RCC 7860 (cell line): Measurements from ENCODE around the gene RAPH1.

Experiments used
- DNase-seq: peaks from one replicate; pipeline ENCODE4 v3.0.0-alpha.2; 2015; ENCODE audit warnings: low spot score
- FAIRE-seq: peaks from 2 replicates; lab custom pipeline; 2012; peaks lifted over from hg19 to GRCh38; lab: Jason Lieb, UNC

RAPH1 gene

DNA sequence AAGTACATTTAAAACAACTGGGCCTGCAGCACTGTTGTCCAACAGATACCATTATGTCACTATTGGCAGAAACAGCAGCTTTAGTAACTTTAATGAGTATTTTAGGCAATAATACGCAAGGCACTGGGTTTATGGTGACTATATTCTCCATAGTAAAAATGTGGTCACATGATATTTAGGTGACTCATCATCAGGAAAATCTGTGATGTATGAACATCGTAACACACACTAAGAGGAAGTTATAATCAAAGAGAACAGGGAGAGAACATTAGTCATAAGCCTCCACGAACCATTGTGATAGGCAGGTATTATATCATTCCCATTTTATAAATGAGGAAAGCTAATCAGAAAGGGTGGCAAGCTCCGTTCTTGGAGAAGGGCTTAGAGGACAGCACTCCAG is 36.9 kb downstream of the RAPH1 start:
- peak; percentile 87 for FAIRE-seq
- peak; percentile 77 for DNase-seq

DNA sequence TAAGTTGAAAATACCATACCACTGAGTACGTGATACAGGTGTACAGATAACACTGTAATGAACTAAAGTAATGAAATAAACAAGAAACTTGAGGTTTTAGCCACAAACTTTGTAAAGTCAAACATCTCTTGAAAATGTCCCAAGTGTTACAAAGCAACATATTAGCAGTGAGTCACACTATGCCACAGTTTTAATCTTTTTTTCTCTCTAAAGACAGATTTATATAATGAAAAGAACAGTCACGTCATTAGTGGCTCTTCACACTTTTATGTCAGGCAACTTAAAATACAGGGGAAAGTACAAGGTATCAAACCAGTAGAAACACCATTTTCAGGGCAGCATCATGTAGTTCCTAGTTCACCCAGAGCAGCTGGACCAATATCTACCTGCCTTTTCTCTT is 42.1 kb downstream of the RAPH1 start:
- DNase-seq (peak; percentile 18), FAIRE-seq (no peak)

DNA sequence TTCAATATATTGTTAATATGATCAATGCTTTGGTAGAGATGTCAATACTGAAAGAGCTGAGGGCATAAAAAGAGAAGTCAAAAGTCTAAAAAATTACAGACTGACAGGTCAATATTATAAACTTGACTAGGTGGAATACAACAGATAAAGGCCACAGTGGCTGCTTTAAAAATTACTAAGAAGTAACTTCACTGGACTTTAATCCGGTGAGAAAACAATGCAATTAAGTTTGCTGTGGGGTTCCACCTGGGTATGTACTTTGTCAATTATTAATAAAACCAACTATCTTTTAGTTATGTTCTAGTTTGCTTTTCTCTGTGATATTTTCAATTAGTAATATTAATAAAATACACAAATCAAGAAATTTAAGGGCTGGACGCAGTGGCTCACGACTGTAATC is 44.7 kb downstream of the RAPH1 start:
- DNase-seq = no peak
- no peak for FAIRE-seq

DNA sequence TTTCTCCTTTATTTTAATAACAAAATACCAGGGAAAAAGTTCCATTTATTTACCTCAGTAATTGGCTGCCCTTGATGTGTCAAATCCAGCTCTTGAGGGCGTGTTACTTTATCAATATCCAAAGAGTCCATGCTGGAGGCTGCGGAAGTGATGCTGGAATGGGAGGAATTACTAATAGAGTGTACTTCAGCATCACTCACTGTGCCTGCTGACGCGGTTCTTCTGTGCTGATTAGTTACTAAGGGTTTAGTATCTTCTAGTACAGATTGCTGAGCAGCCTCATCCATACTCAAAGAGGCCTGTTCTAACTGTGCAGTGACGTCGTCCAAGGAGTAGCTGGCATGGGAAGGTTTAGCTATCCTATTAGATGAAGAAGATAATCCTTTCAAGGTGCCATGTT is 45.6 kb downstream of the RAPH1 start:
- DNase-seq (no peak), FAIRE-seq (no peak)

DNA sequence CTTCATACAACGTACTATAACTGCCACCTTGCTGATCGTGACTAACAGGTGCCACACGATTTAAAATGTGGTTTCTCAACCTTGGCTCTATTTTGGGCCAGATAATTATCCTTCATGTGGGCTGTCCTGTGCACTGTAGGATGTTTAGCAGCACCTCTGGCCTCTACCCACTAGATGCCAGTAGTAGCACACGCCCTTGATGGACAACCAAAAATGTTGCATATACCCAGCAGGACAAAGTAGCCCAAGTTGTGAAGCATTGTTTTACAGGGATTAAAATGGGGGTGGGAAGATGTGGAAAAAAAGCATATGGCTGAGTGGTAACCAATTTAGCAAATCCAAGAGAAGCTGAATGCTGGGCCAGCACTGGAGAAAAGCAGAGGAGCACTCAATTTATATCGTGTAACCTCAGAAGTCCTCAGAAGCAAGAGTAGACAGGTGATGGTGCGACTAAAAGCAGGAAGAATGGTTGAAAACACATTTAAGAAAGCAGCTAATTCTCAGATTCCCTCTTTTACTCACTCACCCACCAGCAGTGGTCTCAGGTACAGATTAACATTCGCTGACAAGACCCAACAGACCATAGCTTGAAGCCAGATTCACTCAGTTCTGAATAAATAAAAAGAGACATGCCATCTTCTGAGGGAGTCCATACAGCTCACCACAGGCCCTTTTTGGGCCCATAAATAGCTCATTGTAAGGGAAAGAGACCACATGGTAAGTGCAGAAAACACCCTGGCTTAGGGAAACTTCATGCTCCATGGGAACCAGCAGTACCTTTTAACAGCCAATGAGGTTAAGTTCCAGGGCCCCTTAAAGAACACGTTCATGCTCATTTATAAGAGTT is 50.6 kb downstream of the RAPH1 start:
- no peak for DNase-seq
- FAIRE-seq = no peak

DNA sequence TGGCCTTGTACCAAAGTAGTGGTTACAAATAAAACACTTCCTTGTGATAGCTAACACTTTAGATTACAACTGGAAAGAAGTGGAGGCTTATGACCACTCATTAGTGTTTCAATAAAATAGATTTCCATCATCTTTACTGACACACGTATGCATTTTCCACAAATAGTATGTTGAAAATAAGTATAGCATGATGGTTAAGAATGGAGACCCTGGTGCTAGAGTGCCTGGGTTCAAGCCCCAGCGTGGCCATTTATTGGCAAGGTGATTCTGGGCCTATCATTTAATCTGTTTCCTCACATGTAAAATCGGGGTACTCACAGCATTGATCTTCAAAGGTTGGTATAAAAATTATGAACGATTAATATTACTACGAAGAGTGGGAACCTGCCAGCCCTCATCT is 54.5 kb downstream of the RAPH1 start:
- FAIRE-seq (no peak), DNase-seq (no peak)

DNA sequence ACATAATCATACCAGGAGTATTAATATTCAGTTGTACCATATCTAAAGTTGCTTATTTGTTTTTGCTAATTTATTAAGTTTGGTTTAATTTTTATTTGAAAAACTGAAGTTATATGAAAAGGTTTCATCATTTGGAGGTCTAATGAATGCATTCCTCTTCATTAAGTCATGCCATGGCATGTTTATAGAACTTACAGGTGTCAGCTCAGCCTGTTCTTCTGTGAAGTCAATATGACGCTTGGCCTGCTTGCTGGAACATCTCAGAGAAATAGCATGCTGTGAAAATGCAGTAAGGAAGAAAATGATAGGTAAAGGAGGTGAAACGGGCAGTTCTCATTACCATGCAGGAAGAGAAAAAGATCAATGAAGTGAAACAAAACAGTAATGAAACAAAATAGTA is 58.2 kb downstream of the RAPH1 start:
- FAIRE-seq = no peak

DNA sequence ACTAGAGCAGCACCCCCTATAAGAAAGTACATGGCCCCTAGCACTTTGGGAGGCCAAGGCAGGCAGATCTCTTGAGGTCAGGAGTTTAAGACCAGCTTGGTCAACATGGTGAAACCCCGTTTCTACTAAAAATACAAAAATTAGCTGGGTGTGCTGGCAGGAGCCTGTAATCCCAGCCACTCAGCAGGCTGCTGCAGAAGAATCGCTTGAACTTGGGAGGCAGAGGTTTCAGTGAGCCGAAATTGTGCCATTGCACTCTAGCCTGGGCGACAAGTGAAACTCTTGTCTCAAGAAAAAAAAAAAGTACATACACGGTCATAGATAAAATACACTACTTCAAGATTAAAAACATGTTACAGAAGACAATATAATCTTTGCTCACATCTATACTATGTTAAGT is 63.8 kb downstream of the RAPH1 start:
- DNase-seq (no peak), FAIRE-seq (no peak)

More for the DNA sequence above, 58.2 kb downstream of the RAPH1 start:
- DNase-seq = no peak

DNA sequence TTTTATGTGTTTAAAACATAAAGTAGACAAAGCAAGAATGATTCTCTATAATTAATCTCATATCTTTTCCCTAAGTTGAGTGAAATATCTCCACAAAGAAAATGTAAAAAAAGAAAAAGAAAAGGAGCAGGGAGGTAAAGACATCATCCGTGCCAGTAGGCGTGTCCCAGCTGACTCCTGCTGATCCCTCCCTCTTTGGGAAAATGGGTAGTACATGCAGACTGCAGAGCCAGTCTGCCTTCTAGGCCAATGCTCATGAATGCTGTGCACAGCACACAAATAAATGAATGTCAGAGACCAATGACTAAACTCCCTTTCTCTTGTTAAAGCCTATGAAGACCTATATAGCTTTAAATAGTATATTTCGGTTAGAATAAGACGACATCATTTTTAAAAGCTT is 64.7 kb downstream of the RAPH1 start:
- DNase-seq (no peak), FAIRE-seq (no peak)

DNA sequence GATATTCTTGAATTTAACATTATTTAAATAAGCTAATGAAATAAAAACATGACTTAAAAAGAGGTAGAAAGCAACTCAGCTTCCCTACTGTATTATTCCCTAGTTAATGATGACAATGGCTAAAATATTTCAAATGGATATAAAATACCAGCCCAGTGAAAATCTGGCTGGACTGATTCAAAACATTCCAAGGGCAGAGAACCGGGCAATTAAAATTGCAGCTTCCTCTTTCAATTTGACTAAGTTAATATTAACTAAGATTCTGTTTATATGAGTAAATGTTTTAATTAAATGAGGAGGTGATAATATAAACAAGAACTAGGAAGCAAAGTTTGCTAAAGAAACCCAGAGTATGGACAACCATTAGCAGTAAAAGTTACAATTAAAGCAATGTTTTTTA is 65.6 kb downstream of the RAPH1 start:
- DNase-seq (no peak), FAIRE-seq (no peak)

DNA sequence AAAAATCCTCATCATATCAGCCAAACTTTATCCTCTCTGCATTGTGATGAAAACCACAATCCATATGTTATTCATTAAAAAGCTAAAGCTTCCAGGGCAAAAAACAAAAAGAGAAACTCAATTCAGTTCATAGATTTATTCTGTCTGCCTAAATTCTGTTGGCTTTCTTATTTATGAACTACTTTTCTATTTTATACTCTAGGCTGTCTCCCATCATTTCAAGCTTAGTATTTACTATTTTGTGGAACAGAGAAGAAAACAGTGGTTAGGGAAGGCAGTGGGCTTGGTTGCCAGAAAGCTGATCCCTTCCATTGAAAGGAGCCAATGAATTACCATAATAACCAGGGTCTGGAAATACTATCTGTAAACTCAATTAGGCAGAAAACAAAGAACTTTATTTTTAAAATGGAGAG is 71.8 kb downstream of the RAPH1 start:
- no peak for FAIRE-seq

DNA sequence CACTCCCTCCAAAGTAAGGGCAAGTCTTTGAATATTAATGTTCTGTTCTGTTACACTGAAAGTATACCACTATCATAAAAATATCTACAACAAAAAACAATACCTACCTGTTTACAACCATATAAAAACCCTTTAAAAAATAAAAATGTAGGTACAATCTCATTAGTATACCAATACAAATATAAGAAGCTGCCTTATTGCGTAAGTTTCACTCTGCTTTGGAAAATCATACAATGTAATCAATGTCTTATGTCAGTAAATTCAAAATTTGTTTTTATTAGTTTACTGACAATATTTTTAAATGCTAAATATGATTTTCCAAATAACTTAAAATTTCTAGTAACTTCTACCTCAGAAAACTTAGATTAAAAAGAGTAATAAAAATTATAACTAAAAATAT is 72.8 kb downstream of the RAPH1 start:
- DNase-seq = no peak
- FAIRE-seq = peak; percentile 50

More for the DNA sequence above, 71.8 kb downstream of the RAPH1 start:
- DNase-seq = no peak

DNA sequence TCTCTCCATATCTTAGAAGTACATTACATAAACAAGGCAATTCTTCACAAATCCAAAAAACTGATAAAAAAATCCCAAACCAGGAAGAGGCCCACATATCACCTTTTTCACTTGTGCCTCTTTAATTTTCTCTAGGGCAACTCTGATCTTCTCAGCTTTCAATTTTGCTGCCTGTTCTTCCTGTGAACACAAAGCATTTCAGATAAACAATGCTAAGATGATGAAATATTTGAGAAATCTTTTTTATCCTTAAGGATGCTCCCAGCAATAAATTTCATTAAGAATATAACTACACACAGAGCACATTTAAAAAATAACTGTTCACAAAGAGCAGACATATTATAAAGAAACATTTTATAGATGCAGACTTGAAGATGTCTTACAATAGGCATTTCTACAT is 73.4 kb downstream of the RAPH1 start:
- no peak for FAIRE-seq
- DNase-seq = no peak

DNA sequence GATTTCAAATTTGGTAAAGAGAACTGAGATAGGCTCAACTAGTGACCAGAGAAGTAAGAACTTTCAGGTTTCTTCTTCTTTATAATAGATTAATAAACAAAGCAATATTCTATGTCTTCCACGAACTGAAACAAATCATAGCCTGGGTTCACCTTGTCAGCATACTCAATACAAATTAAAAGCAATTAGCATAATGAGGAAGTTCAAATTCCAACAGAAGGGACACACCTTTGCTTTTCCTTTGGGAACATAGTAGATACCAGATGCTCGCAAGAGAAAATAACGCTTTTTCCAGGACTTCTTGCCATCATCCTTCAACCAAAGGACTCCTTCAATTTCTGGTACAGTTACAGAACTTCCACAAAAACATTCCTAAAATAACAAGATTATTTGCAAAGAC is 79.9 kb downstream of the RAPH1 start:
- DNase-seq (no peak), FAIRE-seq (no peak)

DNA sequence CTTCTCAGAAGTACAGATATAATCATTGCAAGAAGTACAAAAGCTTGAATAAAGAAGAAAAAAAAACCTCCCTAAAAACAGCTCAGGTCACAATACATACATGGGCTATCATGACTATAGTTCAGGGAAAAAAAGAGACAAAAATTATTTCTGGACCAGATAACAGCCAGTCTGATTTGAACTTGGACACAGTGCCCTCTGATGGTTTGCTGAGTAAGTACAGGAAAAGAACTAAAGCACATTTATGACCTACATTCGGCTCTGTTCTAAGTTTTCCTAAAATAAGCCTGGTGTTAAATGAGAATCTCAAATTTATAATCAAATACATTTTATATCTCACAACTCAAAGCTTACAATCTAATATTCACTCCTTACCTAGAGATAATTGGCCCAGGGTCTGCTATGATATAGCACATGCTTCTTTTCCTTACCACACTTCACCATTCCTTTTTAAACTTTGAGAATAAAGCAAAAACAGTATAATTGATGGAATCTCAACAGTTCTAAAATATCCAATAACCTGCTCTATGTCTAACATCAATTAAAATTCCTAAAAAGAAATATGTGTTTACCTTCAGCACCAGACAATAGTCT is 81.1 kb downstream of the RAPH1 start:
- DNase-seq = peak; percentile 54

DNA sequence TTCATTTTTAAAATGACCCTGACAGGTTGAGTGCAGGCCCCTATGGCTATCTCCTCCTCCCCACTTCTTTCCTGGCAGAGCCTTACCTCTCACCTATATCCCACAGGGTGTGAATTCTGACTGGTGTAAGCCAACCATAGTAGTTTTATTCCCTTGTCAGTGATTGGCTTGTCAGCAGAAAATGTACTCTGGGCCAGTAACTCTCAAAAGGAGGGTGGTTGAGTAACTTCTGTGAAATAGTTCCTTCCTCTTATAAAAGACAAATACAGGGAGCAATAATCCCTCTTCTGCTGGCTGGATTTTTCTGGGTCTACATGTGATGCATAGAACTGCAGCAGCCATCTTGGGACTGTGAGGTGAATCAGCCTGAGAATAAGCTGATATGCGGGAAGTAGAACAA is 83.4 kb downstream of the RAPH1 start:
- DNase-seq (no peak), FAIRE-seq (no peak)

More for the DNA sequence above, 81.1 kb downstream of the RAPH1 start:
- peak; percentile 85 for FAIRE-seq

DNA sequence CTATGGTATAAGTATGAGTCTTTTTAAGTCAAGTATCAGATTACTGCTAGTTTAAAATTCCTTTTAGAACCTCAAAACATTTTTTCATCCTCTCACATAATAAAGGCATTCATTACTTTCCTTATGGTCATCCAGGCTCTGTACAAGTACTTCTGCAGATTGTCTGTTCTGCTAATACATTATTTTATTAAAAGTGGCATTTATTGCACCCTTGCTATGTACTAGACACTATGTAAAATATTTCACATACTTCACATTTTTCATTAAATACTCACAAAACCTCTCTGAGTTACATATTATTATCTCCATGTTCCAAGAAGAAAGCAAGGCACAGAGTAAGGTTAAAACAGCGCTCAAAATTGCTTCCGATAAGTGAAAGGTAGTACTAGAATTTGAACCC is 84.1 kb downstream of the RAPH1 start:
- DNase-seq = no peak
- peak; percentile 8 for FAIRE-seq

DNA sequence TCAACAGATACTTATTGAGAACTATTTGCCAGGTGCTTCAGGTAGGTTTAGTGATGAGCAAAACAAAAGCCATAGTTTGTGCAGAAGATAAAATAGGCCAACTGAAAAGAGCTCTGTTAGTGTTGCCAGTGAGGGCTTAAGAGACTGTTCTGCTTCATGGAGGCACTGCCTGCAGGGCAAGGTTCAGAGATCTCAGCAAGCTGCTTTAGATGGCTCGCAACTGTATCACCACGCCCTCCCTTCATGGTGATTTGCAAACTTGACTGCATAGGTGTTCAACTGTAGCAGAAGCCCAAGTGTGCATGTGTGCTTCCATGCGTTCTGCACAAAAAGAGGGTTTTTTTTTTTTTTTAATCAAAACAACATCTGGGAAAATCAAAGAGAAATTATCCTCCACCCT is 84.5 kb downstream of the RAPH1 start:
- no peak for FAIRE-seq

DNA sequence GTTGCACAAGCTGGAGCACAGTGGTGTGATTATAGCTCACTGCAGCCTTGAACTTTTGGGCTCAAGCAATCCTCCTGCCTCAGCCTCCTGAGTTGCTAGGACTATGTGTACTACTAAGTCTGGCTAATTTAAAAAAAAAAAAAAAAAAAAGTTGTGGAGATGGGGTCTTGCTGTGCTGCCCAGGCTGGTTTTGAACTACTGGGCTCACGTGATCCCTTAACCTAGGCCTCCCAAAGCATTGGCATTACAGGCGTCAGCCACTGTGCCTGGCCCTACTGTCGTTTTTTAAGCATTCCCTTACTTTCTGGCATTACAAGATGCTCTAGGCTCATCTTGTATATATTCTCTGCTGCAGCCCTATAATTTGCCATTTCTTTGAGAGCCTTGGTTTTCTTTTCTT is 88.3 kb downstream of the RAPH1 start:
- FAIRE-seq = no peak
- DNase-seq = no peak

More for the DNA sequence above, 84.5 kb downstream of the RAPH1 start:
- DNase-seq = no peak

DNA sequence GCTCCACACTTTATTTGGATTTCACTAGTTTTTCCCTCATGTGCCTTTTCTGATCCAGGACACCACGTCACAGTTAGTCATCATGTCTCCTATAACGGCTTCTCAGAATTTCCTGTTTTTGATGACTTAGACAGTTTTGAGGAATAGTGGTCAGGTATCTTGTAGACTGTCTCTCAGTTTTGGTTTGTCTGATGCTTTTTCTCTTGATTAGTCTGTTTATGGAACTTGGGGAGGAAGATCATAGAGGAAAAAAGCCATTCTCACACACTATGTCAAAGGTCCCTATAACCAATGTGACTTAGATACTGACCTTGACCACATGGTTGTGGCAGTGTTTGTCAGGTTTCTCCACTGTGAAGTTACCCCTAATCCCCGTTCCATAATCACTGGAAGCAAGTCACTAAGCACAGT is 89.0 kb downstream of the RAPH1 start:
- FAIRE-seq = peak; percentile 68
- peak; percentile 66 for DNase-seq

DNA sequence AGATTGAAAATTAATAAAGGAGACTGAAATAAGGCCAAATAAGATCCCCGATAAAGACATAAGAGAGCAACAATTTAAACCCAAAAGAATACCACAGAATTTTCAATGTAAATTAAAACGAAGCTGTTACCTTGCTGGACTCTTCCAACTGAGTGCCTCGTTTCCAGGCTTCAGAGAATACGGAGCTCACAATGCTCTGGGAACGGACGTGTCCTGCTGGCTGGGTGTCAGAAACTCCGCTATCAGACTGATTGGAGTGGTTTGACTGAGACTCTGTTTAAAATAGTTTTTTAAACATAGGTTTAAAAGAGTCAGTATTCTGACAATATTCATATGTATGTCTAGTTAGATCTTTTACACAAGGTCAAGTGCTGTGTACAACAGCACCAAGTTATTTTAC is 90.4 kb downstream of the RAPH1 start:
- FAIRE-seq (no peak), DNase-seq (no peak)

DNA sequence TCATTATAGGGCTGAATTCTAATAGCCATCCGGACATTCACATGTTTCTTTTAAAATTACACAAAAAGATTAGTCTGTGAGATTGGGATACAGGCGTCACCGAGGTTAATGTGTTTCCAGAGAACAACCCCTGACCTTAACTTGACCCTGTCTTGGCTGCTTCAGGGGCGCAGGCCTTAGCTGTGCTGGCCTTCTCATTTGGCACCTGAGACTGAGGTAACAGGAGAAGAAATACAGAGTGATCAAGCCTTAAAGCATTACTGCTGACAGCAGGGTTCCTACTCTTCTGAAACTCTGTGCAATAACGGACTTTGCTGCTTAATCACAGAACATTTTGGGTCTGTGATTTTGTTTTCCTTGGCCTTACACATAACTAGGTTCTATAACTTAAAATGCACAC is 92.6 kb downstream of the RAPH1 start:
- DNase-seq (no peak), FAIRE-seq (no peak)
